Thoracic aorta (tissue), 2 donors: ENCODE measurements around the gene XYLT1. TPM values are rescaled to one million over a fixed set of nuclear protein-coding genes. Genes with fewer than 3 reads are reported as not detected.

Source experiments
- ATAC-seq: fragments of 150-250 bp; one replicate; pipeline ENCODE4 v1.8.0; 2017; ENCODE audit warnings: low read depth; ENCODE audit not compliant: insufficient number of reproducible peaks, low FRiP score
- DNase-seq: peaks from one replicate; pipeline ENCODE4 v3.0.0-alpha.2; 2020; ENCODE audit warnings: low spot score
- H3K27ac ChIP-seq, 2 donors: fragments of 200-600 bp; sonication (generic); 1 replicate in 1 of 2; 2 replicates in 1 of 2; pipeline ENCODE4 v1.5.1; 2016; ENCODE audit warnings: mild to moderate bottlenecking in 2 of 2, moderate library complexity in 2 of 2
- H3K27me3 ChIP-seq: fragments of 200-600 bp; sonication (generic); replicated peaks from 2 replicates; pipeline ENCODE4 v1.6.0; 2016; ENCODE audit warnings: mild to moderate bottlenecking; ENCODE audit not compliant: insufficient read depth
- H3K36me3 ChIP-seq: fragments of 200-600 bp; sonication (generic); one replicate; pipeline ENCODE4 v1.5.1; 2016
- H3K4me1 ChIP-seq, 2 donors: fragments of 200-600 bp; sonication (generic); 1 replicate in 1 of 2; 2 replicates in 1 of 2; pipeline versions ENCODE4 v1.5.1 to v1.6.0; 2016; ENCODE audit warnings: low read depth in 2 of 2, mild to moderate bottlenecking in 1 of 2; ENCODE audit not compliant: control insufficient read depth in 1 of 2
- H3K4me3 ChIP-seq: fragments of 200-600 bp; sonication (generic); 2 replicates; pipeline ENCODE4 v1.5.1; 2016; ENCODE audit warnings: mild to moderate bottlenecking
- H3K9me3 ChIP-seq: fragments of 200-600 bp; sonication (generic); 2 replicates; pipeline ENCODE4 v1.5.1; 2016
- CTCF ChIP-seq: fragments of 200-600 bp; sonication (generic); IDR thresholded peaks from one replicate; pipeline ENCODE4 v1.5.1; 2019; ENCODE audit warnings: antibody characterized with exemption
- total RNA-seq, 2 donors: library from RNA; depleted of rRNA; stranded (reverse); fragments of >200 nt; gene quantifications; one replicate each; pipeline versions ENCODE4 v1.1.0 to v1.2.3, GENCODE V29; 2016

The XYLT1 gene
- total RNA-seq, 2 donors from 2014 or later: 13.1 to 22.5 TPM

GRCh38 chr16:17225541-17225940 is 245.2 kb downstream of the XYLT1 start:
- Histone ChIP-seq H3K27ac (peak overlapping the region; percentile 54 to 83), H3K9me3 (no peaks in the 10 kb centered on the region), H3K4me3 (no peak overlapping the region), H3K27me3 (no peaks in the 10 kb centered on the region), H3K4me1 (peaks cover 16 to 23% of the 10 kb centered on the region in 2 donors), H3K36me3 (no peaks in the 10 kb centered on the region)
- ATAC-seq (no peak), DNase-seq (no peak)
- TF ChIP-seq CTCF: no peak

DNA sequence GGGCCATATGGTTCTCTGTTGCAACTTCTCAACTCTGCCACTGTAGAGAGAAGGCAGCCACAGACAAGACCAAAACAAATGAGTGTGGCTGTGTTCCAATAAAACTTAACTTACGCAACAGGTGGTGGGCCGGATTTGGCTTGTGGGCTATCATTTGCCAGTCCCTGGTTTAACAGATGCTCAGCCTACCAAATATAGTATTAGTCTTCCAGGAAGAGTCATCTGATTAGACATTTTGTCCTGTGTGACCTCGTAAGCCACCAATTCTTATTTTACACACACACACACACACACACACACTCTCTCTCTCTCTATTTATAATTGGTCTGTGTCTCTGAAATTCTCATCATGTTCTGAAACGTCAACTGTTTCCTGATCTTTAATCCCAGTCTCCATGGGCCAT is 245.9 kb downstream of the XYLT1 start:
- DNase-seq (peak; percentile 9), ATAC-seq (peak; percentile 32)
- Histone ChIP-seq H3K27me3 (no peaks in the 10 kb centered on the region), H3K4me1 (peaks cover 16 to 23% of the 10 kb centered on the region in 2 donors), H3K27ac (peak overlapping the region; percentile 54 to 83), H3K36me3 (no peaks in the 10 kb centered on the region), H3K4me3 (no peak overlapping the region), H3K9me3 (no peaks in the 10 kb centered on the region)
- TF ChIP-seq CTCF: no peak

DNA sequence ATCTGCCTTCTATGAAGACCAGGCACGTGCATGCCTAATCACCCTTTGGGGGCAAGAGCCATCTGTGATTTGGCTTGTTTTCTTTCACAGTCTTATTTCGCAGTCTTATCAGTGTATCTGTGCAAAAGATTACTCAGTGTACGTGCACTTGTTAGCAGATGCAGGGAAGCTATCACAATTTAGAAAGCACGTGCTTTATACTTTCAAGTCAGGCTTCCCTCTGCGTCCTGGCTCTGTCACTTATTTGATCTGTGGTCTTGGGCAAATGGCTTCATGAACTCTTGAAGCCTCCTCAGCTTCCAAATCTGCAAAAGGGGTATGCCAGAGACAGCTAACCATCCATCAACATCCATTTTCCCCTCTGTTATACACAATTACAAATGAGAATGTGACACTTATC is 246.4 kb downstream of the XYLT1 start:
- no peak for DNase-seq
- Histone ChIP-seq H3K4me1 (peaks cover 16 to 23% of the 10 kb centered on the region in 2 donors), H3K27me3 (no peaks in the 10 kb centered on the region), H3K9me3 (no peaks in the 10 kb centered on the region), H3K27ac (peak overlapping the region in 1 of 2 donors; percentile 83), H3K4me3 (no peak overlapping the region), H3K36me3 (no peaks in the 10 kb centered on the region)
- no peak for TF ChIP-seq CTCF
- no peak for ATAC-seq

DNA sequence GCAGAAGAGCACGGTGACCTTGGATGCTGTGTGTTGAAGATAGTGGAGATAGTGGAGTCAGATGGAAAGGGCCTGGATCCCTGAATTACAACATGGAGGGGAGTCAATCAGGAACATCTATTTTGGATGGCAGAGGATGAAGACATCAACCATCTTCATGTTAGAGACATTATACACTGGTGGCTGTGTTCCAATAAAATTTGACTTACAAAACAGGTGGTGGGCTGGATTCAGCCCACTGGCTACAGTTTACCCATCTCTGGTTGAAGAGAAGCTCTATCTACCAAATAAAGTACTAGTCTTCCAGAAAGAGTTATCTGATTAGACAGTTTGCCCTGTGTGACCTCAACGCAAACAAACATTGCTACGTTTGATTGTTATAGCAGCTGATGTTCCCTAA is 247.2 kb downstream of the XYLT1 start:
- no peak for TF ChIP-seq CTCF
- no peak overlapping the region for H3K27ac ChIP-seq

DNA sequence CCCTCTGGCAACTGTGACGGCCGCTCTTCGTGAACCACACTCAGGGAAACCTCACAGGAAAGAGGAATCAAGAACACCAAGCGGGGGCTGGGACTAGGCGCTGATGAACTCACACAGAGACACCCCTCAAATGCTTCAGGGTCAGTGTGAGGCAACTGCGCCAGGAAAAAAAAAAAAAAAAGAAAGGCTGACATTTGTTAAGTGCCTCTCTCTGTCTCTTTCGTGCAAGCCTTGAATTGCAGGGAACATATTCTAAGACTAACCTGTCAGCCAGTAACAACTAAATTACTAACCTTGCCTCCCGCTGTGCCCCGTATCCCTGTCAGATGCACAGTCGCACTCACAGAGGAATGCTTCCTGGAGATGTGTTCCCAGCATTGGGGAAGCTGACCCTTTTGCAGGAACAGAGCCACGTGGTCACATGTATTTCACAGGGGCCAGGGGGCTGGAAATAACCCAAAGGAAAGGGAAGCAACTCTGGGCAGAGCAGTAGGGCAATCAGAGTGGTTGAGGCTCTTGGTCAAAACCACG is 247.8 kb downstream of the XYLT1 start:
- Histone ChIP-seq H3K4me1 (peaks cover 16 to 23% of the 10 kb centered on the region in 2 donors), H3K4me3 (no peak overlapping the region), H3K27ac (no peak overlapping the region), H3K36me3 (no peaks in the 10 kb centered on the region), H3K9me3 (no peaks in the 10 kb centered on the region), H3K27me3 (no peaks in the 10 kb centered on the region)
- no peak for TF ChIP-seq CTCF
- no peak for ATAC-seq
- no peak for DNase-seq

More for the DNA sequence above, 247.2 kb downstream of the XYLT1 start:
- no peak for ATAC-seq
- no peaks in the 10 kb centered on the region for H3K9me3 ChIP-seq
- no peak overlapping the region for H3K4me3 ChIP-seq
- H3K27me3 ChIP-seq: no peaks in the 10 kb centered on the region
- no peak for DNase-seq
- peaks cover 16 to 23% of the 10 kb centered on the region in 2 donors for H3K4me1 ChIP-seq
- no peaks in the 10 kb centered on the region for H3K36me3 ChIP-seq
